Frontal cortex (tissue), 4 donors: ENCODE results near the gene PHF21A. TPM values are rescaled to one million over a fixed set of nuclear protein-coding genes. Genes with fewer than 3 reads are reported as not detected.

ENCODE experiments used
- DNase-seq, 2 donors: peaks; one replicate each; pipeline ENCODE4 v3.0.0; 2012; ENCODE audit warnings: low spot score in 2 of 2
- FAIRE-seq: peaks from 2 replicates; lab custom pipeline; 2012; peaks lifted over from hg19 to GRCh38; lab: Jason Lieb, UNC
- total RNA-seq: library from RNA; depleted of rRNA; stranded (reverse); fragments of >200 nt; gene quantifications from one replicate; pipeline ENCODE4 v1.2.3, GENCODE V29; 2014
- donor health status: control.
- donor health status: control.
- donor health status: control.

PHF21A gene
- total RNA-seq, 1 donor from 2014 or later: 28.9 TPM

DNA sequence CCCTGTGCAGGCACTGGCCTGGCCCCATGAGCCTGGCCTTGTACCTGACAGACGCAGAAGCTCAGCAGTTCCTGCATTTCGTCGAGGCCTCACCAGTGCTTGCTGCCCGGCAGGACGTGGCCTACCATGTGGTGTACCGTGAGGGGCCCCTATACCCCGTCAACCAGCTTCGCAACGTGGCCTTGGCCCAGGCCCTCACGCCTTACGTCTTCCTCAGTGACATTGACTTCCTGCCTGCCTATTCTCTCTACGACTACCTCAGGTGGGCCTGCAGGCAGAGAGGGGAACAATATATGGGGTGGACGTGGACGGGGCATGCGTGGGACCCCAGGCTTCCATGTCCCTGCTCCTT is 193.9 kb downstream of the PHF21A start:
- no peak for DNase-seq
- no peak for FAIRE-seq

DNA sequence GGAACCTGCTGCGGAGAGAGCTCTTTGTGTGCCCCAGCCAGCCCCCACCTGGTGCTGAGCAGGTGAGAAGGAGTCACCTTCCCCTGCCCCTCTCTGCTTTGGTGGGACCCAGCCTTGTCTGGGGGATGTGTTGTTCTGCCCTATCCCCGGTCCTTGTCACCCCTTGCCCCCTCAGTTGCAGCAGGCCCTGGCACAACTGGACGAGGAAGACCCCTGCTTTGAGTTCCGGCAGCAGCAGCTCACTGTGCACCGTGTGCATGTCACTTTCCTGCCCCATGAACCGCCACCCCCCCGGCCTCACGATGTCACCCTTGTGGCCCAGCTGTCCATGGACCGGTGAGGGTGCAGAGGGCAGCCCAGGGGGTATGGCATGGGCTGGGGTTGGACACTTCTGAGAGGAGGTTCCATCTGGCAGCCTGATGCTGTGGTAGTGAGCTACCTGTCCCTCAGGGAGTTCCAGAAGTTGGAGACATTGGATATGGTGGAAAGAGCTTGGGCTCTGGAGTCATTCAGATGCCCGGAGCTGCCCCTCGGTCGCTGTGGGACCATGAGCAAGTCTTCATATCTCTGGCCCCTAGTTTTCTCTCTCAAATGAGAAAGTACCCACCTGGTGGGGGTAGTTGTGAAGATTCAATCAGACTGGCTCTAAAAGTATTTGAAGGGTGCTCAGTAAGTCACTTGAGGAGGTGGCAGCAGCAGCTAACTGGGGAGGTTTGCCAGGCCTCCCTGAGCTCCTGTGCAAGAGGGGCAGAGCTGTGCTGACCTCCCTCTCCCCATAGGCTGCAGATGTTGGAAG is 194.5 kb downstream of the PHF21A start:
- no peak for DNase-seq
- no peak for FAIRE-seq

- DNase-seq: no peak
- FAIRE-seq: no peak
Observed at GRCh38 chr11:45926001-45926401, 195.3 kb downstream of the PHF21A start.

GRCh38 chr11:45925550-45925949 is 195.7 kb downstream of the PHF21A start:
- no peak for FAIRE-seq
- no peak for DNase-seq

DNA sequence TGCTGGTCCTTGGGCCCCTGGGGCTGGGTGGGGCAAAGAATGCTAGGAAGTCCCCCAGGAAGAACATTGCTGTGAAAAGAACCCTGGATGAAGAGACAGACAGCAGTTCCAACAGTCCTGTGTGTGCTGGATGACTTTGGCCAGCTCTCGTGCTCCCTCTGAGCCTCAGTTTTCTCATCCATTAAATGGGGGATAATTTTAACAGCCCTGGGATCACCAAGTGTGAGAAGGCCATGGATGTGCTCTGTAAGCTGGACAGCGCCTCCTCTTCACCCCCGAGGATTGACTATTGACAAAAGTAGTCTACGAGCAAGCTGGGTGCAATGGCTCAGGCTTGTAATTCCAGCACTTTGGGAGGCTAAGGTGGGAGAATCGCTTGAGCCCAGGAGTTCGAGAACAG is 196.3 kb downstream of the PHF21A start:
- DNase-seq (no peak), FAIRE-seq (no peak)

- DNase-seq: no peak
- no peak for FAIRE-seq
Observed at GRCh38 chr11:45924036-45924915, 197.0 kb downstream of the PHF21A start.

- FAIRE-seq: no peak
- DNase-seq: no peak
Observed at GRCh38 chr11:45922425-45923082, 198.7 kb downstream of the PHF21A start, which contains the start of gene LARGE2. Gene LARGE2 (plus strand): TSS chr11:45922656. CDS start chr11:45922883, 227 bp downstream.

DNA sequence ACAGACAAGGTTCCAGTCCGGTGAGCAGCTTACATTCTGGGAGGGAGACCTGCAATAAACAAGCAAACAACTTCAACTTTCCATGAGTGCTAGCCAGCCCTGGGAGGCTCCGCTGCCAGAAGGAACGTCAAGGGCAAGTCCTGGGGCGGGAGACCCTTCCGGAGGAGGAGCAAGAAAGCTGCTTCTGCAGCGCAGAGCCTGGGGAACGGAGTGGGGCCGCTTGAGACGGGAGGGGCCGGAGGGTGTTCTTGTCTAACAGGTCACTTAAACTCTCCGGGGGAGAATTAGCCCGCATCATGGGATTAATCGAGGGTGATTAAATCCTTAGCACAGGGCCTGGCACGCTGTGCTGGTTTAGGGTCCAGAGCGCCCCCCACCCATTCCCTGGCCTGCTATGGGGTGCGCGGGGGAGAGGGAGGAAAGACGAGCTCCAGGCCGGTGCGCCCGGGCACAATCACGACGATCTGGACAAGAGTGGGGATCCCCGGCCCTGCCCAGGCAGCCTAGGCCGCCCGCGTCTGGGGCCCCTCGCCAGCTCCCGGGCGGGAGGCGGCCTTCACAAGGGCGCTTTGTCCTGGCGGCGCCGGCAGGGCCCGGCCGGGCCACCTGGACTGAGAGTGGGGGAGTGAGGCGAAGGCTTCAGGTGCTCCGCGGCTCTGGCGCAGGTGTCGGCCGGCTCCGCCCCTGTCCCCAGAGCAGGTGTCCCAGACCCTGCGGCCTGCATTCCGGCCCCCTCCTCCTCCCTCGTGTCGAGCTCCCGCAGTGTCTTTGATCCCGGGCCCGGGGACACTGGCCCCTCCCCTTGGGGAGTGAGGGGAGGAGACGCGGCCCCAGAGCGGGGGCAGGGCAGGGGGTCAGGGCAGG is 199.5 kb downstream of the PHF21A start:
- DNase-seq (no peak), FAIRE-seq (no peak)

GRCh38 chr11:45920531-45921477 is 200.4 kb downstream of the PHF21A start:
- DNase-seq: no peak
- no peak for FAIRE-seq

GRCh38 chr11:45919806-45920530 is 201.3 kb downstream of the PHF21A start:
- DNase-seq (no peak), FAIRE-seq (no peak)

DNA sequence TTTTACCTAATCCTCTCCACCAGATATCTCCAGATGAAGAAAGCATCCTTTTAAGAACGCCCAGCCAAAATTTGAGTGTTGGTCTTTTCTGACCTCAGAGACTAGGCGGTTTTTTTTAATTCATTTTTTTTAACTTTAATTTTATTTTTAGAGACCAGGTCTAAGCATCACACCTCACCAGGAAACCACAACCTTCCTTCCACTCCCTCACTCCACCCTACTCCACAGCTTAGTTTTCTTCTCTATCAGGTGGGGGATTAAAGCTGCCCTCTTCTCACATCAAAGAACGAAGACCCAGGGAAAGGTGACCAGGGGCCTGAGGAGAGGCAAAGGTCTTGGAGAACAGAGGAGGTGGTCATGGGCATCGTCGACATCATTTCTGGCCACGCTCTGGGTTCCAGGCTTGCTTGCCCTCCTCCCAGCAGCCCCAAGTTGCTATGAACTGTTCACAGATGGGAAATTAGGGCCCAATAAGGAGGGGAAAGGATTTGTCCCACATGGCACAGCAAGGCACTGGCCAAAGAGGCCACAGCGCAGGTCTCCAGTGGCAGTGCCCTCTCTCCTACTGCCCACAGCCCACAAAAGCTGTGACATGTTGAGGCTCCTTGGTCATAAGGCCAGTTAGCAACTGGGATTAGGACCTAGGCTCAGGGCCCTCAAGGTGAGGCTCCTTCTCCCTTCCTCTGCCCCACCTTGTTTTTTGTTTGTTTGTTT is 202.1 kb downstream of the PHF21A start:
- FAIRE-seq (no peak), DNase-seq (no peak)

GRCh38 chr11:45918331-45918941 is 202.8 kb downstream of the PHF21A start:
- FAIRE-seq: no peak
- peak; percentile 84 to 88 for DNase-seq

DNA sequence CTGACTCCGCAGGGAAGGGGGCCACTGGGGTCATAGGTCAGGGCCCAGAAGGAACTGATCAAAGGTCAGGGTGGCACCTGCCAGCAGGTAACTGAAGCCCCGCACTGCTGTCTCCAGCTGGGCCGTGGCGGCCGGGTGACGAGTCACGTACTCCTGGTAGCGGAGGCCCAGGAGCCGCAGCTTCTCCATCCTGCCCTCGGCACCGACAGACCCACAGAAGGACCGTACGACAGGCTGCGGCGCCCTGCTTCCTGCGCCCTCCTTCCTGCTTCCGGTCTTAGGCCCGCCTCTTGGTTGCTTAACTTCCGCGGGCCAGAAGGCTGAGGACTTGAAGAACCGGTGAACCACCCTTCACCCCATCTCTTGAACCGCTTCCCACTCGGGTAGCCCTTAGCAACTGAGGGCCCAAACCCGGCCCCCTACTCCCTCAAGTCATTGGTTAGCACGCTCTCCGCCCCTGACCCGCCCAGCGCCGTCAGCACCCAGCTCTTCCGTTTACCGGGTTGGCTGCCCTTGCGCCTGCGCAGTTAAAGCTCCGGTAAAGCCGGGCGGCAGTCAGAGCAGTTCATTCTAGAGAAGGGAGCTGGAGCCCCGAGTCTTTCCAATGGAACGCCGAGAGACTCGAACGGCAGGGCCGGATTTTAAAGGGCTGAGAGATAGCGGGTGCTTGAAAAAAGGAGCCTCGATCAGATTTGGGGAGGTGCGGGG is 203.5 kb downstream of the PHF21A start, which contains the start of gene PEX16:
Gene PEX16, minus strand, starts transcription at position 255 of the 708 bp plus-strand sequence. Its CDS starts 66 bp downstream, at position 189.
- FAIRE-seq (no peak), DNase-seq (peak; percentile 92 to 96)

DNA sequence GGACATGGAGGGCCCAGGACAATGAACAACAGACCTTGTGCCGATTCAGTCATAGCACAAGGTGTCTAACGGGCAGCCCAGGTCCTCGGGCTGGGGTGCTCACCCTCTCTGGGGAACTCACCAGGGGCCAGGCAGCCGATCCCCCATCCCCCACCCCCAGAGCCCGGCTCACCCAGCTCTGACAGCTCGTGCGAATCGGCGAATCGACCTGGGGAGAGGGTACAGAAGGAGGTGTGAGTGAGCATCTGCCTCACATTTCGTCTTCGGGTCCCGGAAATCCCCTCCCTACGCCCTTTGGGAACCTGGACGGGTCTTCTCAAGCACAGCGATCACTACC is 204.0 kb downstream of the PHF21A start:
- DNase-seq (no peak), FAIRE-seq (no peak)

GRCh38 chr11:45915446-45915845 is 205.8 kb downstream of the PHF21A start:
- DNase-seq: no peak
- no peak for FAIRE-seq

- DNase-seq (no peak), FAIRE-seq (no peak)
Observed at GRCh38 chr11:45913942-45914635, 207.2 kb downstream of the PHF21A start.
